ENCODE results near the gene DCAF6.
A peak's percentile ranks its signal among the peaks of the same experiment; 100 is the strongest.

The DCAF6 gene

GRCh38 chr1:167973832-167974231 is 37.3 kb downstream of the DCAF6 start:
- no peak for DNase-seq

DNA sequence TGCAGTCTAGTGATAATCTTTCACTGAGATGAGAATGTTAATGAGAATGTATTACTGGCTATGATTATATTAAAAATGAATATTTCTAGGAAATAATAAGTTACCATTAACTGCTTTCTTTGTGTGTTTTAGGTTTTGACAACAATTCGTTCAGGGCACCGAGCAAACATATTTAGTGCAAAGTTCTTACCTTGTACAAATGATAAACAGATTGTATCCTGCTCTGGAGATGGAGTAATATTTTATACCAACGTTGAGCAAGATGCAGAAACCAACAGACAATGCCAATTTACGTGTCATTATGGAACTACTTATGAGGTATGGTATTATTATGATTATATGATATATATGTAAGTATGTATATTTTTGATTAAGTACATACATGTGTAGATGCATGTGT is 38.2 kb downstream of the DCAF6 start:
- no peak for DNase-seq

DNA sequence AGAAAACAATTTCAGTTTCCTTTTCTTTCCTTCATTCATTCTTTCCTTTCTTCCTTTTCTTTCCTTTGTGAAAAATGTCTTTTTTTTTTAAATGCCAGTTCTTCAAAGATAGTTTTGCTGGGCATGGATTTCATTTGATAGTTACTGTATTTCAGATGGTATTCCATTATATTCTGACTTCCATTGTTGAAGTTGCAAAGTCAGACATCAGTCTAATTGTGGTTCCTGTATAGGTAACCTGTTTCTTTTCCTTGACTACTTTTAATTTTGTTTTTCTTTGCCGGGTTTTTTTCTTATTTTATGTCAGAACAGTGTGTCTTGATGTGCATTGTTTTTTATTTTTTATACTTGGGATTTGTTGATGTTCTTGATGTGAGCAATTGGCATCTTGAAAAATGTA is 40.8 kb downstream of the DCAF6 start:
- no peak for DNase-seq

GRCh38 chr1:167981933-167982332 is 45.5 kb downstream of the DCAF6 start:
- DNase-seq: no peak

DNA sequence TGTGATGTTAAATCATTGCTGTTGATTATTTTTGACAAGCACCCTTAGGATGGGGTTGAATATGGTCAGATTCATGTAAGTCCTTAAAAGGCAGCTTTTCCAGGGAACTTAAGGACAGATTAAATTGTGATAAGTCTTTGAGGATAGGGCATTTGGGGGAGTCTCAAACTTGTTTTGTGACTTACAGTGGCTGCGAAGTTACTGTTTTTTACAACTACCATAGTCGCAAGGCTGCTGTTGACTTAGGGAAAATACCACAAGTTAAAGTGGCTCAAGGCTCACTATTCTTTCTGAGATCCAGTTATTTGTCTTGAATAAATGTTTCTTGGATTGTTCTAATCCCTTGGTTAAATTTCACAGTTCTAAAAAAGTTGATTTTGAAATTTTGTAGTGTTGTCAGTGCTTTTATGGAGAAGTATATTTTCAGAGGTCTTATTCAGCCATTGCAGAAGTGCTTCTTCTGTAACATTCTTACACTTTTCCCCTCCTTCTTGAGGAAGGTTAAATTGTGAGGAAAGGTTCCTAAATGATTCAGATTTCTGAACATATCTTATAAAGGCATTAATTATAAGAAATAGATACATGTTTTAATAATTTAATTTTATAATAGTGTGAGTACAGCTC is 47.4 kb downstream of the DCAF6 start:
- no peak for DNase-seq

GRCh38 chr1:167984886-167985489 is 48.5 kb downstream of the DCAF6 start:
- DNase-seq: peak; percentile 11

DNA sequence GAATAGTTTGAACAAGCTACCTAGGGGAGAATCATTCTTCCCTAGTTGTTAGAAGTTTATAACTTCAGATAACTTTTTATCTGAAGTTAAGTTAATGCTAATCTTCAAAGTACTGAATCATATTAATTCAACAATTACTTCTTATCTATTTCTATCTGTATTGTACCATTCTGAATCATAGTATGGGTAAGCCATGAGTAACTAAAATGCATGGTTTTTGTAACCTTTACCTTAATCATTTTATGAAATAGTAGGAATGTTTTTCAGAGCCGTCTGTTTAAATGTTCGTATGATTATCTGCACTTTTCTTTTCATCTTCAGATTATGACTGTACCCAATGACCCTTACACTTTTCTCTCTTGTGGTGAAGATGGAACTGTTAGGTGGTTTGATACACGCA is 50.7 kb downstream of the DCAF6 start:
- no peak for DNase-seq

- no peak for DNase-seq
These were observed 55.1 kb downstream of the DCAF6 start for GRCh38 chr1:167991546-167991945.

DNA sequence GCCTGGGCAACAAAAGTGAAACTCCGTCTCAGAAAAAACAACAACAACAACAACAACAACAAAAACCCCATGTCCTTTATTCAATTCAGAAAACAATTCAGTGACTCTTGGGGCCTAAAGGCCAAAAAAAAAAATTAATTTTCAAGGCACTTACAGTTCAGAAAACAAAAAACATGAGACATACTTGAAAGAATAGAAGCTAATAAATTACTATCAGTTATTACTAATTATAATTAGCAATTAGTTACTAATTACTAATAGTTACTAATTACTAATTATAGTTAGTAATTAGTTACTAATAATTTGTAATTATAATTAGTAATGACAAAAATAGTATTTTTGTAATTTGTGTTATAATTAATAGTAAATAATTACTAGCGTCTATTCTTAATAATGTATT is 57.2 kb downstream of the DCAF6 start:
- no peak for DNase-seq

GRCh38 chr1:167994560-167994959 is 58.1 kb downstream of the DCAF6 start:
- DNase-seq: no peak

DNA sequence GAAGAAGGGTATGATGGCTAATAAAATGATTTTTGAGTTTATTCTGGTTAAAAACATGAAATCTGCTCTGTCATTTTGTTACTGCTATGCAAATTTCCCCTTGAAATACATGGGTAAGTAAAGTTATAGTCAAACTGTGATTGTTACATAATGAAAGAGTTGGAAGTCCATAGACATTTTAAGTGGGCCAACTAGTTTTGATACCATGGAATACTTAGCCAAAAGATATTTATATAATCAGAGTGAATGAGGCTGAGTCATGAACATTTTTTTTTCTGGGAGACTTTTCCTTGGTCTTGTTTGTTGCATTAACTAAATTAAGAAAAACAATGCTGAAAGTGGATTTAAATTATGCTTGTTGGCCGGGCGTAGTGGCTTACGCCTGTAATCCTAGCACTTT is 58.6 kb downstream of the DCAF6 start:
- no peak for DNase-seq

- no peak for DNase-seq
These were observed 59.8 kb downstream of the DCAF6 start for GRCh38 chr1:167996266-167996665.

DNA sequence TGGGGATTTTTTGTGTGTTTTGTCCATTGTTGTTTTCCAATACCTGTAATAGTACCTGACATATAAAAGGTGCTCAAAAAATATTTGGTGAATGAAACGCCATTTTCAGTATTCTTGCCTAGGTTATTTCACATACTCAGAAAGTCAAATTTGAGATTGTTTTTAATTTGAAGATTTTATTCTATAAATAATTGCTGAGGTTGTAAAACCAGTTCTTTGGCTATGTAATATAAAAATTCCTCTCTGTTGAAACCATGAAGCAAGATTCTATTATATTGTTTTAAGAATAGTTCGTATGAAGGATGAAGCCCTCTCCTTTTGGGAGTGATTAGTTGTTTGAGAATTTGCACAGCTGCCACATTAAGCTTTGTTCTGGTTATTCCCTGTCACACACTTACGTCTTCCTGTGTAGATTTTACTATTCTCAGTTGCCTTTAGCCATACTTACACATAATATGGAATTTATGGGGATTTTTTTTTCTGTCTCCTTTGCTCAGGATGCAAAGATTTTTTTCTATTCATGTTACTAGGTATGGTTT is 60.6 kb downstream of the DCAF6 start:
- DNase-seq: no peak

DNA sequence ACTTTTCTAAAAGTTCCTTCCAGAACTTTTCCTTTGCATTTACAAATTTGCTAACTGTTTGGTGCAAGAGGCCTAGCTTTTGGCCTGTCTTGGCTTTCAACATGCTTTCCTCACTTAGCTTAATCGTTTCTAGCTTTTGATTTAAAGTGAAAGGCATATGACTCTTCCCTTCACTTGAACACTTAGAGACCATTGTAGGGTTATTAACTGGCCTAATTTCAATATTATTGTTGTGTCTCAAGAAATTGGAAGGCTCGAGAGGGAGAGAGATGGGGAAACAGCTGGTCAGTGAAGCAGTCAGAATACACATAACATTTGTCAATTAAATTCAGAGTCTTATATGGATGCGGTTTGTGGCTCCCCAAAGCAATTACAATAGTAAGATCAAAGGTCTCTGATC is 63.4 kb downstream of the DCAF6 start:
- DNase-seq: no peak

- no peak for DNase-seq
These were observed 64.2 kb downstream of the DCAF6 start for GRCh38 chr1:168000656-168001055.

GRCh38 chr1:168001213-168001612 is 64.7 kb downstream of the DCAF6 start:
- no peak for DNase-seq

DNA sequence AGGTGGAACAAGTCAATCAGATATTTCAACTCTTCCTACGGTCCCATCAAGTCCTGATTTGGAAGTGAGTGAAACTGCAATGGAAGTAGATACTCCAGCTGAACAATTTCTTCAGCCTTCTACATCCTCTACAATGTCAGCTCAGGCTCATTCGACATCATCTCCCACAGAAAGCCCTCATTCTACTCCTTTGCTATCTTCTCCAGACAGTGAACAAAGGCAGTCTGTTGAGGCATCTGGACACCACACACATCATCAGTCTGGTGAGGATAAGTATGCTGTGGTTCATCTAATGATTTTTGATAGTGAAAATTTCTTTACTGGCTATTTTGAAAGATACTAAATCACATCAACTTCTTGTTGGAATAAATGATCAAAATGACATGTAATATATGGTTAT is 68.0 kb downstream of the DCAF6 start:
- DNase-seq: no peak

GRCh38 chr1:168005529-168005928 is 69.0 kb downstream of the DCAF6 start:
- no peak for DNase-seq

DNA sequence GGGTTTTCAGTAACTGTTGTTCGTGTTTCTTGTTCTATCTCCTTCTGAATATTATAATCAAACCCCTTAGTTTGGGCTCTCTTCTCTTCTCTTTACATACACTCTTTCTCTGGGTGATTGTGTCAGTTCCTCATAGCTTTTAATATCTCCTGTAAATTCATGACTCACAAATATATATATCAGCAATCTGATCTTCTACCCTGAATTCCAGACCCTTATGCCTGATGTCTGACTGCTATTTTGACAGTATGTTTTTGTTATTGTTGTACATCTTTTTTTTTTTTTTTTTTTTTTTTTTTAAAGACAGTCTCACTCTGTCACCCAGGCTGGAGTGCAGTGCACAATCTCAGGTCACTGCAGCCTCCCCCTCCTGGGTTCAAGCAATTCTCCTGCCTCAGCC is 71.2 kb downstream of the DCAF6 start:
- no peak for DNase-seq

- no peak for DNase-seq
These were observed 72.1 kb downstream of the DCAF6 start for GRCh38 chr1:168008595-168008994.

DNA sequence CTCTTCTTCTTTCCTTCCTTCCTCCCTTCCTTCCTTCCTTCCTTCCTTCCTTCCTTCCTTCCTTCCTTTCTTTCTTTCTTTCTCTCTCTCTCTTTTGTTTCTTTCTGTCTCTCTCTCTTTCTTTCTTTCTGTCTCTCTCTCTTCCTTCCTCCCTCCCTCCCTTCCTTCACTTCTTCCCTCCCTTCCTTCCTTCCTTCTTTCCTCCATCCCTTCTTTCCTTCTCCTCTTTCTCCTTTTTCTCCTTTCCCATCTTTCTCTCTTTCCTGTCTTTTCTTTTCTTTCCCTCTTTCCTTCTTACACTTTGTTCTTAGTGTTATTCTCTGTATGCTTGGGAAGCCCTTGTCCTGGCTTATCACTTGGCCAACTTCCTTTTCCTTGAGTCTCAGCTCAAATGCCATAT is 72.8 kb downstream of the DCAF6 start:
- no peak for DNase-seq

- no peak for DNase-seq
These were observed 82.9 kb downstream of the DCAF6 start for GRCh38 chr1:168019407-168019806.

- no peak for DNase-seq
These were observed 94.7 kb downstream of the DCAF6 start for GRCh38 chr1:168031198-168031597.

- no peak for DNase-seq
These were observed 95.1 kb downstream of the DCAF6 start for GRCh38 chr1:168031627-168032026.

DNA sequence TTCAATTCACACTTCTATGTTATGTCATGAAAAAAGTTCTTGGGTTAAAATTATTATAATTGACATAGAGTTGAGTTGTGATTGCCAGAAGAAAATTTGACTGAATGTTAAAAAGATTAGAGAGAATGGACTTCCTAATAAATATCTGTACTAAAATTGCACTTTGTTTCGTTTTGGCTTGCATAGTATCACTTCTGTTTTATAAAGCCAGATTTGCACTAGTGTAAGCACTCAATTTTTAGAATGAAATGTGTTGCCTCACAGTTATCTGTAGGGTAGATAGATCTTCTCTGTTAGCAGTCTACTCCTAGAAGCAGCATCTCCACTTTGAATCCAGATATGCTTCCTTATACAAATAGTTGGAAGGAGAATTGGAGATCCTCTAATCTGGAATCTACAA is 95.5 kb downstream of the DCAF6 start:
- DNase-seq: no peak

All from stimulated activated CD4-positive, alpha-beta T cell treated with anti-CD3 and anti-CD28 coated beads, Interleukin-4, amount 100 ng/mL, for 1 hour (primary cell).